Measurements from ENCODE around the gene ATRIP. TPM values are rescaled to one million over a fixed set of nuclear protein-coding genes. Genes with fewer than 3 reads are reported as not detected.

ATRIP gene
- total RNA-seq, 3 donors from 2014 or later (not counting 1 experiment from before 2014, with no cell fraction given), result 8.5 to 11.0 (median 10.6) TPM

- H3K4me1 ChIP-seq (ENCODE audit: control insufficient read depth, insufficient read depth, low read length), result peaks cover 50% of the 10 kb centered on the region
- DNase-seq (peak in 1 of 2 donors; percentile 59), ATAC-seq (no peak)
- H3K27me3 Mint-ChIP-seq (ENCODE audit: low read depth in 2 of 2), result no peaks in the 10 kb centered on the region
- no peak overlapping the region for H3K4me3 Mint-ChIP-seq
- H3K9me3 Mint-ChIP-seq, result no peaks in the 10 kb centered on the region
- H3K4me1 Mint-ChIP-seq, result peaks cover 8 to 19% of the 10 kb centered on the region in 2 donors
- intact Hi-C loops (cut with micrococcal nuclease), result no loop called here
- no peak overlapping the region for H3K4me3 ChIP-seq (ENCODE audit: low read length)
- H3K9me3 ChIP-seq (ENCODE audit: control insufficient read depth, insufficient read depth, low read length), result no peaks in the 10 kb centered on the region
- TF ChIP-seq CTCF (IDR thresholded peaks at IDR 0.05), result no peak
- no peak overlapping the region for H3K27ac ChIP-seq (ENCODE audit: low read length)
- no peaks in the 10 kb centered on the region for H3K36me3 ChIP-seq (ENCODE audit: control insufficient read depth, insufficient read depth, low read length)
- H3K36me3 Mint-ChIP-seq, result no peaks in the 10 kb centered on the region
- WGBS (ENCODE audit: insufficient coverage), result 34% methylated on average over 7 of the region's 8 CpGs
- no peak overlapping the region for H3K27ac Mint-ChIP-seq
- H3K27me3 ChIP-seq (ENCODE audit: control insufficient read depth, insufficient read depth, low read length), result no peaks in the 10 kb centered on the region
Measured at GRCh38 chr3:48514431-48515227, 68.1 kb downstream of the ATRIP start.

Other genes starting within 250 kb of the ATRIP start
- not detected for gene CAMP, start 223.2 kb upstream of the ATRIP start, total RNA-seq
- 10 to 100 TPM; 16.3 to 26.6 (median 21.4) TPM for gene ZNF589, start 205.6 kb upstream of the ATRIP start, total RNA-seq
- gene NME6, start 145.4 kb upstream of the ATRIP start, total RNA-seq, result 10 to 100 TPM; 10.6 to 21.8 (median 20.5) TPM
- not detected for gene SPINK8, start 113.1 kb upstream of the ATRIP start, total RNA-seq
- under 1 TPM in 1 of 3 donors, not detected in 2; 0.25 TPM for gene FBXW12, start 74.5 kb upstream of the ATRIP start, total RNA-seq
- gene PLXNB1, start 16.7 kb upstream of the ATRIP start, total RNA-seq, result 1 to 10 TPM; 4.3 to 5.0 (median 4.4) TPM
- 1 to 10 TPM; 4.4 to 8.8 (median 6.8) TPM for gene CCDC51, start 6.6 kb upstream of the ATRIP start, total RNA-seq
- 100 to 1,000 TPM; 192 to 239 (median 229) TPM for gene TMA7, start 6.5 kb upstream of the ATRIP start, total RNA-seq
- gene SHISA5, start 57.4 kb downstream of the ATRIP start, total RNA-seq, result 100 to 1,000 TPM; 211 to 237 (median 218) TPM
- 1 to 10 TPM; 2.4 to 4.3 (median 3.6) TPM for gene PFKFB4, start 110.1 kb downstream of the ATRIP start, total RNA-seq
- not detected for gene UCN2, start 117.0 kb downstream of the ATRIP start, total RNA-seq
- gene COL7A1, start 148.6 kb downstream of the ATRIP start, total RNA-seq, result 1 to 10 TPM in 2 of 3 donors, under 1 TPM in 1; 0.54 to 1.7 (median 1.4) TPM
- 100 to 1,000 TPM; 117 to 139 (median 124) TPM for gene UQCRC1, start 162.9 kb downstream of the ATRIP start, total RNA-seq
- not detected for gene TMEM89, start 175.0 kb downstream of the ATRIP start, total RNA-seq
- gene SLC26A6, start 188.7 kb downstream of the ATRIP start, total RNA-seq, result 10 to 100 TPM; 25.8 to 37.6 (median 32.3) TPM
- 1 to 10 TPM; 2.0 to 3.4 (median 2.6) TPM for gene CELSR3, start 216.1 kb downstream of the ATRIP start, total RNA-seq
- gene NCKIPSD, start 239.2 kb downstream of the ATRIP start, total RNA-seq, result 10 to 100 TPM; 12.2 to 14.1 (median 12.8) TPM